ENCODE data around the gene NGLY1.

- TF ChIP-seq CTCF (IDR thresholded peaks at IDR 0.05) (no peak), POLR2A (IDR thresholded peaks at IDR 0.05) (no peak), EP300 (IDR thresholded peaks at IDR 0.05) (no peak), POLR2AphosphoS5 (IDR thresholded peaks at IDR 0.05) (no peak)
These were observed 94.0 kb downstream of the NGLY1 start for GRCh38 chr3:25689226-25689625.

Data from sigmoid colon (tissue), 4 donors.